Liver (tissue), 9 donors: Measurements from ENCODE around the gene DISC1. TPM values are rescaled to one million over a fixed set of nuclear protein-coding genes. Genes with fewer than 3 reads are reported as not detected.

Experiments used
- DNase-seq: peaks from one replicate; pipeline ENCODE4 v3.0.0-alpha.2; 2017; ENCODE audit warnings: low spot score
- H3K27ac ChIP-seq, 2 donors: one replicate each; pipeline ENCODE4 v1.7.0; 2013; ENCODE audit warnings: inconsistent platforms in 2 of 2, low read length in 2 of 2, control low read depth in 1 of 2, low read depth in 1 of 2, mild to moderate bottlenecking in 1 of 2
- H3K27me3 ChIP-seq, 4 donors: one replicate each; pipeline versions ENCODE4 v1.6.1 to v1.7.0; 2013; ENCODE audit warnings: low read length in 3 of 4, inconsistent platforms in 1 of 4, mild to moderate bottlenecking in 1 of 4, moderate library complexity in 1 of 4; ENCODE audit not compliant: control insufficient read depth in 4 of 4, insufficient read depth in 4 of 4
- H3K36me3 ChIP-seq, 4 donors: one replicate each; pipeline versions ENCODE4 v1.6.1 to v1.7.0; 2013; ENCODE audit warnings: low read length in 3 of 4, mild to moderate bottlenecking in 3 of 4, low read depth in 1 of 4, moderate library complexity in 1 of 4; ENCODE audit not compliant: control insufficient read depth in 4 of 4, insufficient read depth in 3 of 4
- H3K4me1 ChIP-seq, 4 donors: one replicate each; pipeline versions ENCODE4 v1.6.1 to v1.7.0; 2013; ENCODE audit warnings: low read length in 3 of 4, mild to moderate bottlenecking in 3 of 4, moderate library complexity in 1 of 4; ENCODE audit not compliant: control insufficient read depth in 4 of 4, insufficient read depth in 4 of 4
- H3K4me3 ChIP-seq, 3 donors: one replicate each; pipeline versions ENCODE4 v1.6.1 to v1.7.0; 2013; ENCODE audit warnings: low read length in 3 of 3, control low read depth in 1 of 3, low read depth in 1 of 3, mild to moderate bottlenecking in 1 of 3
- H3K9ac ChIP-seq, 2 donors: one replicate each; pipeline ENCODE4 v1.7.0; 2013; ENCODE audit warnings: low read length in 2 of 2, mild to moderate bottlenecking in 2 of 2, moderate library complexity in 2 of 2, control low read depth in 1 of 2, low read depth in 1 of 2
- H3K9me3 ChIP-seq, 4 donors: one replicate each; pipeline versions ENCODE4 v1.6.1 to v1.7.0; 2013; ENCODE audit warnings: low read length in 3 of 4; ENCODE audit not compliant: control insufficient read depth in 4 of 4
- EGR1 ChIP-seq, 2 donors: IDR thresholded peaks; 2 replicates each; pipeline ENCODE4 v1.6.1; 2016 to 2018; ENCODE audit warnings: antibody characterized with exemption in 2 of 2, low read depth in 2 of 2
- FOXA1 ChIP-seq: IDR thresholded peaks from 2 replicates; pipeline ENCODE4 v1.6.1; 2016; ENCODE audit warnings: antibody characterized with exemption
- FOXA2 ChIP-seq: IDR thresholded peaks from 2 replicates; pipeline ENCODE4 v1.6.1; 2016; ENCODE audit warnings: antibody characterized with exemption
- HNF4A ChIP-seq, 2 donors: conservative IDR thresholded peaks; 2 replicates each; pipeline ENCODE4 v1.6.1; 2016; ENCODE audit warnings: antibody characterized with exemption in 2 of 2, mild to moderate bottlenecking in 2 of 2
- NR2F2 ChIP-seq: IDR thresholded peaks from 2 replicates; pipeline ENCODE4 v1.6.1; 2016; ENCODE audit warnings: antibody characterized with exemption
- RAD21 ChIP-seq, 2 donors: IDR thresholded peaks; 2 replicates each; pipeline ENCODE4 v1.6.1; 2016; ENCODE audit warnings: antibody characterized with exemption in 2 of 2, mild to moderate bottlenecking in 2 of 2
- RXRA ChIP-seq, 2 donors: IDR thresholded peaks; 2 replicates each; pipeline ENCODE4 v1.6.1; 2017 to 2018; ENCODE audit warnings: antibody characterized with exemption in 2 of 2, mild to moderate bottlenecking in 1 of 2
- YY1 ChIP-seq: IDR thresholded peaks from 2 replicates; pipeline ENCODE4 v1.6.1; 2016; ENCODE audit warnings: antibody characterized with exemption, mild to moderate bottlenecking
- whole genome bisulfite sequencing: extraction: QIAGEN DNeasy Blood & Tissue Kit; methylation state at CpG from one replicate; pipeline ENCODE4 v1.1.7; 2013; 5-methylcytosine and 5-hydroxymethylcytosine counted together
- polyA plus RNA-seq, 2 donors: library from polyadenylated mRNA; stranded (reverse) in 1 of 2; unstranded in 1 of 2; fragments of 200-250 nt in 1 of 2; fragments of >200 nt in 1 of 2; fragmentation: Nextera tagmentation in 1 of 2; extraction: Ambion mirVana in 1 of 2; gene quantifications; one replicate each; pipeline versions ENCODE4 v1.2.1 to v1.2.3, GENCODE V29; 2013 to 2015
- total RNA-seq, 2 donors: library from RNA; depleted of rRNA; stranded (reverse); fragments of >200 nt; gene quantifications; one replicate each; pipeline ENCODE4 v1.2.3, GENCODE V29; 2014
- TF ChIP-seq, protein P1 (sequence below): fragments of 150-350 bp; IDR thresholded peaks from 2 replicates; pipeline ENCODE4 v1.5.1; 2017; ENCODE audit warnings: improper control_type of control experiment, low read depth, low read length; ENCODE audit not compliant: missing input control
- TF ChIP-seq, protein P2 (sequence below): IDR thresholded peaks from 2 replicates; pipeline ENCODE4 v1.6.1; 2016; ENCODE audit warnings: antibody characterized with exemption
- donor health status: healthy.
- donor health status: healthy.
- donor health status: healthy.
- donor health status: healthy.
- donor health status: healthy.

Gene DISC1
- total and polyA plus RNA-seq, 4 donors = 0.45 to 6.3 (median 2.3) TPM

DNA sequence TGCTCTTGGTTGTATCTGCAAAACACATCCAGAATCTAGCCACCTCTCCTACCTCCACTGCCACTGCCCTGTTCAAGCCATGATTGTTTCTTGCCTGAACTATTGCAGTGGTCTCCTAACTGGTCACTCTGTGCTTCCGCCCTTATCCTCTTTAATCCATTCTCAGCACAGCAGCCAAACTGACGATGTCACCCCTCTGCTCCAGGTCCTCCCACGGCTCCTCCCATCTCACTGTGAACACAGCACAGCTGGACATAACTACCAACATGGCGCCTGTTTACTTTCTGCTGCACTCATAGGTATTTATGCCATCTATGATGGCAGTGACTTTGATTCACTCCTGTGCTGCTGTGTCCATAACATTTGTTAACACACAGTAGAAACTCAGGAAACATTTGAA, 406.7 kb downstream of the DISC1 start:
- WGBS = 86% methylated on average over 4 of the region's 4 CpGs
- Histone ChIP-seq H3K36me3 (no peaks in the 10 kb centered on the region), H3K9ac (no peak overlapping the region), H3K4me1 (no peaks in the 10 kb centered on the region), H3K27ac (no peak overlapping the region), H3K4me3 (no peak overlapping the region), H3K9me3 (peaks cover 0 to 3% (median 0%) of the 10 kb centered on the region in 4 donors), H3K27me3 (no peaks in the 10 kb centered on the region)
- TF ChIP-seq FOXA2 (no peak), YY1 (no peak)
- TF ChIP-seq, protein P1, sequence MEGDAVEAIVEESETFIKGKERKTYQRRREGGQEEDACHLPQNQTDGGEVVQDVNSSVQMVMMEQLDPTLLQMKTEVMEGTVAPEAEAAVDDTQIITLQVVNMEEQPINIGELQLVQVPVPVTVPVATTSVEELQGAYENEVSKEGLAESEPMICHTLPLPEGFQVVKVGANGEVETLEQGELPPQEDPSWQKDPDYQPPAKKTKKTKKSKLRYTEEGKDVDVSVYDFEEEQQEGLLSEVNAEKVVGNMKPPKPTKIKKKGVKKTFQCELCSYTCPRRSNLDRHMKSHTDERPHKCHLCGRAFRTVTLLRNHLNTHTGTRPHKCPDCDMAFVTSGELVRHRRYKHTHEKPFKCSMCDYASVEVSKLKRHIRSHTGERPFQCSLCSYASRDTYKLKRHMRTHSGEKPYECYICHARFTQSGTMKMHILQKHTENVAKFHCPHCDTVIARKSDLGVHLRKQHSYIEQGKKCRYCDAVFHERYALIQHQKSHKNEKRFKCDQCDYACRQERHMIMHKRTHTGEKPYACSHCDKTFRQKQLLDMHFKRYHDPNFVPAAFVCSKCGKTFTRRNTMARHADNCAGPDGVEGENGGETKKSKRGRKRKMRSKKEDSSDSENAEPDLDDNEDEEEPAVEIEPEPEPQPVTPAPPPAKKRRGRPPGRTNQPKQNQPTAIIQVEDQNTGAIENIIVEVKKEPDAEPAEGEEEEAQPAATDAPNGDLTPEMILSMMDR = no peak
- DNase-seq = no peak

DNA sequence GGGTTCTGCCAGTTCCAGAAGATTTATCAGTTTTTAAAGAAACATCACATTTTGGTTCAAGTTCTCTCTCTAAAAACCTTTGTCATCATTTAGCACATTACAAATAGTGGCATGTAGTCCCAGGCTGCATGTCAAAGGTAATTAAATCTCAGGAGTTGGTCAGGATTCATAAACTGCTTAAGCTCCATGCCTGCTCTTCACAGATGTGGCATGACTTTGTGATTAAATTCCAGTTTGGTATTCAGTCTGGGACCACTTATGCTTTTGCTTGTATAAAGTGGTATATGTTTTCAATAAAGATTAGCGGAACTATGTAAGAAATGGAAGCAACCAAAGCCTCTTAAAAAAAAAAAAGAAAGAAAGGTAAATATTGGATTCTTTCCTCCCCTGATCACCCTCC, 408.0 kb downstream of the DISC1 start:
- Histone ChIP-seq H3K4me1 (no peaks in the 10 kb centered on the region), H3K4me3 (no peak overlapping the region), H3K36me3 (no peaks in the 10 kb centered on the region), H3K9ac (no peak overlapping the region), H3K9me3 (peaks cover 0 to 3% (median 0%) of the 10 kb centered on the region in 4 donors), H3K27ac (no peak overlapping the region), H3K27me3 (no peaks in the 10 kb centered on the region)
- WGBS = 94% methylated on average over 1 of the region's 1 CpG
- no peak for DNase-seq
- TF ChIP-seq, protein P2, sequence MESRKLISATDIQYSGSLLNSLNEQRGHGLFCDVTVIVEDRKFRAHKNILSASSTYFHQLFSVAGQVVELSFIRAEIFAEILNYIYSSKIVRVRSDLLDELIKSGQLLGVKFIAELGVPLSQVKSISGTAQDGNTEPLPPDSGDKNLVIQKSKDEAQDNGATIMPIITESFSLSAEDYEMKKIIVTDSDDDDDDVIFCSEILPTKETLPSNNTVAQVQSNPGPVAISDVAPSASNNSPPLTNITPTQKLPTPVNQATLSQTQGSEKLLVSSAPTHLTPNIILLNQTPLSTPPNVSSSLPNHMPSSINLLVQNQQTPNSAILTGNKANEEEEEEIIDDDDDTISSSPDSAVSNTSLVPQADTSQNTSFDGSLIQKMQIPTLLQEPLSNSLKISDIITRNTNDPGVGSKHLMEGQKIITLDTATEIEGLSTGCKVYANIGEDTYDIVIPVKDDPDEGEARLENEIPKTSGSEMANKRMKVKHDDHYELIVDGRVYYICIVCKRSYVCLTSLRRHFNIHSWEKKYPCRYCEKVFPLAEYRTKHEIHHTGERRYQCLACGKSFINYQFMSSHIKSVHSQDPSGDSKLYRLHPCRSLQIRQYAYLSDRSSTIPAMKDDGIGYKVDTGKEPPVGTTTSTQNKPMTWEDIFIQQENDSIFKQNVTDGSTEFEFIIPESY = no peak
- TF ChIP-seq NR2F2 = no peak
- TF ChIP-seq RXRA (IDR thresholded peaks at IDR 0.05) = no peak
- no peak for TF ChIP-seq HNF4A (conservative IDR thresholded peaks at IDR 0.05)
- TF ChIP-seq, protein P1 = no peak
- TF ChIP-seq EGR1 (IDR thresholded peaks at IDR 0.05; ENCODE audit: low read depth in 2 of 2) = no peak

DNA sequence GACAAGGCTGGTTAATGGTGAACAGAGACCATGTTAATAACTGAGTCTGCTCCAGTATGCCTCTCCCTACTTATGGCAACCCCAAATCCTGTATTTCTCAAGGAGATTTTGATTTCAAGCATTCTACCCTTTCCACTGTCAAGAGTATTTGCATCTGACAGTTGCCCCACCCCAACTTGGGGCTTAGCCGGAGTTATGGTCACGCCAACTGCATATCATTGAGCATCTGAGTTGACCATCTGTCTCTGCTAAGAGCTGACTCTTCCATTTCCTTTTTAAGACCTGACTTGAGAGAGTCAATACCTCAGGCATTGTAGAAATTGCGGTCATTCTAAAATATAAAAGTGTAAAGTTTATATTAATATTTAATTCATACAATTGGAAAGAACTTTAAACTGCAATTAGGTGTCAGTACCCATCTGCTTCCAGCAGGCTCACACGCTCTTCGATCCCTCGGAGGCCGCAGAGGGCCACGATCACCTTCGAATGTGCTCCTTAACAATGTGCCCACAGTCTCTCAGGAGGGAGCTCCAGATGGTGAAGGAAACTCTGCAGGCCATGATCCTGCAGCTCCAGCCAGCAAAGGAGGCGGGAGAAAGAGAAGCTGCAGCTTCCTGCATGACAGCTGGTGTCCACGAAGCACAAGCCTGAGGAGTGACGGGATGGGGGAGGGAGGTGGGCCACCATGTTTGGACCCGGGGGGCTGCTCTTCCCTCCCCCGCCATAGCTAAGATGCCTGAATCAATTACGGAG, 409.8 kb downstream of the DISC1 start:
- Histone ChIP-seq H3K4me3 (no peak overlapping the region), H3K9ac (no peak overlapping the region), H3K9me3 (peaks cover 0 to 3% (median 0%) of the 10 kb centered on the region in 4 donors), H3K27me3 (peaks cover 0 to 3% (median 0%) of the 10 kb centered on the region in 4 donors), H3K36me3 (no peaks in the 10 kb centered on the region), H3K4me1 (no peaks in the 10 kb centered on the region), H3K27ac (no peak overlapping the region)
- TF ChIP-seq RAD21 (IDR thresholded peaks at IDR 0.05) = no peak
- TF ChIP-seq FOXA1 = no peak
- DNase-seq = no peak
- WGBS = 90% methylated on average over 15 of the region's 15 CpGs
